Esophagus squamous epithelium (tissue), 5 donors: ENCODE data around the gene IFITM2. TPM values are rescaled to one million over a fixed set of nuclear protein-coding genes. Genes with fewer than 3 reads are reported as not detected.

Source experiments
- DNase-seq: peaks from one replicate; lab custom pipeline; 2025; lab: John Stamatoyannopoulos, UW
- H3K27ac ChIP-seq, 4 donors: fragments of 200-600 bp; sonication (generic); one replicate each; pipeline ENCODE4 v1.5.1; 2016 to 2019; ENCODE audit warnings: mild to moderate bottlenecking in 1 of 4
- H3K27me3 ChIP-seq, 4 donors: fragments of 200-600 bp; sonication (generic); 1 replicate in 3 of 4; 2 replicates in 1 of 4; pipeline versions ENCODE4 v1.5.1 to v1.6.0; 2017 to 2021; ENCODE audit warnings: antibody characterized with exemption in 1 of 4
- H3K36me3 ChIP-seq, 3 donors: fragments of 200-600 bp; sonication (generic); one replicate each; pipeline ENCODE4 v1.5.1; 2016 to 2019
- H3K4me1 ChIP-seq, 3 donors: fragments of 200-600 bp; sonication (generic); one replicate each; pipeline ENCODE4 v1.5.1; 2017 to 2019
- H3K4me3 ChIP-seq, 4 donors: fragments of 200-600 bp; sonication (generic); 1 replicate in 3 of 4; 2 replicates in 1 of 4; pipeline ENCODE4 v1.5.1; 2016 to 2019; ENCODE audit warnings: mild to moderate bottlenecking in 2 of 4, moderate library complexity in 1 of 4
- H3K9me3 ChIP-seq, 3 donors: fragments of 200-600 bp; sonication (generic); one replicate each; pipeline ENCODE4 v1.5.1; 2016 to 2019
- POLR2A ChIP-seq, 4 donors: fragments of 450-650 bp; IDR thresholded peaks; one replicate each; pipeline ENCODE4 v1.6.1; 2017; ENCODE audit warnings: antibody characterized with exemption in 4 of 4, mild to moderate bottlenecking in 4 of 4, moderate library complexity in 3 of 4
- whole genome bisulfite sequencing, 2 donors: methylation state at CpG; one replicate each; pipeline ENCODE4 v1.1.5; 2018; 5-methylcytosine and 5-hydroxymethylcytosine counted together
- intact Hi-C: fragments of 100-400 bp; cut with DNase I; formaldehyde crosslinking; loops from one replicate; pipeline ENCODE4 v1.15.0; 2022
- total RNA-seq, 4 donors: library from RNA; depleted of rRNA; stranded (reverse); fragments of >200 nt; gene quantifications; one replicate each; pipeline ENCODE4 v1.1.0, GENCODE V29; 2016
- TF ChIP-seq, protein P1 (sequence below), 6 experiments: fragments of 450-650 bp in 4 of 6; fragments of 200-600 bp in 2 of 6; sonication (generic) in 2 of 6; IDR thresholded peaks; one replicate each; pipeline ENCODE4 v1.5.1; 2016 to 2019; ENCODE audit warnings: antibody characterized with exemption in 6 of 6, mild to moderate bottlenecking in 4 of 6, moderate library complexity in 4 of 6
- donor health status: DM: yes; HTN: yes; CAD: no.

Gene IFITM2
- total RNA-seq, 4 donors from 2014 or later = 14.4 to 67.5 (median 50.3) TPM

GRCh38 chr11:288478-289397 is 18.9 kb upstream of the IFITM2 start, which contains the start of gene PGGHG:
TSS of gene PGGHG (plus strand) at chr11:289126. CDS start at chr11:289817, 691 bp downstream.
- WGBS, 2 donors = 0 to 2% methylated on average over 4 to 10 of the region's 112 CpGs
- Histone ChIP-seq H3K27ac (peak within 1 kb of the TSS; percentile 40 to 84 (median 74)), H3K27me3 (peaks cover 0 to 50% (median 2%) of the 10 kb centered on the region in 4 donors), H3K4me1 (peaks cover 10 to 29% (median 17%) of the 10 kb centered on the region in 3 donors), H3K4me3 (peak within 1 kb of the TSS; percentile 55 to 95 (median 74)), H3K36me3 (peaks cover 0 to 19% (median 0%) of the 10 kb centered on the region in 3 donors), H3K9me3 (no peaks in the 10 kb centered on the region)
- DNase-seq = no peak
- peak in 1 of 4 donors; percentile 52 for TF ChIP-seq POLR2A (IDR thresholded peaks at IDR 0.05)
- TF ChIP-seq, protein P1, sequence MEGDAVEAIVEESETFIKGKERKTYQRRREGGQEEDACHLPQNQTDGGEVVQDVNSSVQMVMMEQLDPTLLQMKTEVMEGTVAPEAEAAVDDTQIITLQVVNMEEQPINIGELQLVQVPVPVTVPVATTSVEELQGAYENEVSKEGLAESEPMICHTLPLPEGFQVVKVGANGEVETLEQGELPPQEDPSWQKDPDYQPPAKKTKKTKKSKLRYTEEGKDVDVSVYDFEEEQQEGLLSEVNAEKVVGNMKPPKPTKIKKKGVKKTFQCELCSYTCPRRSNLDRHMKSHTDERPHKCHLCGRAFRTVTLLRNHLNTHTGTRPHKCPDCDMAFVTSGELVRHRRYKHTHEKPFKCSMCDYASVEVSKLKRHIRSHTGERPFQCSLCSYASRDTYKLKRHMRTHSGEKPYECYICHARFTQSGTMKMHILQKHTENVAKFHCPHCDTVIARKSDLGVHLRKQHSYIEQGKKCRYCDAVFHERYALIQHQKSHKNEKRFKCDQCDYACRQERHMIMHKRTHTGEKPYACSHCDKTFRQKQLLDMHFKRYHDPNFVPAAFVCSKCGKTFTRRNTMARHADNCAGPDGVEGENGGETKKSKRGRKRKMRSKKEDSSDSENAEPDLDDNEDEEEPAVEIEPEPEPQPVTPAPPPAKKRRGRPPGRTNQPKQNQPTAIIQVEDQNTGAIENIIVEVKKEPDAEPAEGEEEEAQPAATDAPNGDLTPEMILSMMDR (IDR thresholded peaks at IDR 0.05) = no peak
- intact Hi-C loops = no loop called here

GRCh38 chr11:289398-289711 is 18.3 kb upstream of the IFITM2 start:
- WGBS, 2 donors = no CpG with 5 or more reads among the region's 14 CpGs
- DNase-seq = no peak
- H3K27me3 ChIP-seq = peaks cover 0 to 44% (median 2%) of the 10 kb centered on the region in 4 donors
- peak overlapping the region; percentile 55 to 95 (median 74) for H3K4me3 ChIP-seq
- H3K27ac ChIP-seq = peak overlapping the region; percentile 40 to 84 (median 74)
- no peaks in the 10 kb centered on the region for H3K9me3 ChIP-seq
- H3K4me1 ChIP-seq = peaks cover 10 to 29% (median 17%) of the 10 kb centered on the region in 3 donors
- TF ChIP-seq, protein P1 (IDR thresholded peaks at IDR 0.05) = no peak
- TF ChIP-seq POLR2A (IDR thresholded peaks at IDR 0.05) = no peak
- intact Hi-C loops = no loop called here
- H3K36me3 ChIP-seq = peaks cover 0 to 26% (median 0%) of the 10 kb centered on the region in 3 donors

GRCh38 chr11:289712-290620 is 17.6 kb upstream of the IFITM2 start:
- DNase-seq = no peak
- H3K27me3 ChIP-seq = peaks cover 0 to 40% (median 2%) of the 10 kb centered on the region in 4 donors
- no peak for TF ChIP-seq POLR2A (IDR thresholded peaks at IDR 0.05)
- TF ChIP-seq, protein P1 (IDR thresholded peaks at IDR 0.05) = no peak
- 81 to 89% methylated on average over 16 to 21 of the region's 48 CpGs for WGBS, 2 donors
- no peaks in the 10 kb centered on the region for H3K9me3 ChIP-seq
- peak overlapping the region in 3 of 4 donors; percentile 55 to 95 (median 76) for H3K4me3 ChIP-seq
- peak overlapping the region in 3 of 4 donors; percentile 40 to 84 (median 79) for H3K27ac ChIP-seq
- peaks cover 0 to 32% (median 0%) of the 10 kb centered on the region in 3 donors for H3K36me3 ChIP-seq
- H3K4me1 ChIP-seq = peaks cover 10 to 29% (median 17%) of the 10 kb centered on the region in 3 donors
- intact Hi-C loops = no loop called here

GRCh38 chr11:290621-291231 is 16.9 kb upstream of the IFITM2 start:
- no peaks in the 10 kb centered on the region for H3K9me3 ChIP-seq

More at GRCh38 chr11:290621-291231, 16.9 kb upstream of the IFITM2 start:
- intact Hi-C loops = no loop called here
- Histone ChIP-seq H3K27ac (no peak overlapping the region), H3K4me1 (peaks cover 10 to 29% (median 17%) of the 10 kb centered on the region in 3 donors), H3K4me3 (no peak overlapping the region), H3K36me3 (peaks cover 0 to 32% (median 0%) of the 10 kb centered on the region in 3 donors), H3K27me3 (peaks cover 0 to 34% (median 2%) of the 10 kb centered on the region in 4 donors)
- no peak for DNase-seq
- 92% methylated on average over 7 of the region's 13 CpGs; no CpG with 5 or more reads in 1 of the 2 donors for WGBS, 2 donors
- TF ChIP-seq POLR2A (IDR thresholded peaks at IDR 0.05) = no peak
- TF ChIP-seq, protein P1 (IDR thresholded peaks at IDR 0.05) = no peak
